ENCODE measurements around the gene PPP4R2.

PPP4R2 gene

GRCh38 chr3:73098026-73098425 is 101.4 kb downstream of the PPP4R2 start:
- H3K4me3 ChIP-seq (ENCODE audit: low read depth, low read length): no peak overlapping the region
- no peak for TF ChIP-seq CTCF (IDR thresholded peaks at IDR 0.05; ENCODE audit: low read depth, low read length)

- H3K4me3 ChIP-seq (ENCODE audit: low read depth, low read length): no peak overlapping the region
- TF ChIP-seq CTCF (IDR thresholded peaks at IDR 0.05; ENCODE audit: low read depth, low read length): no peak
Observed at GRCh38 chr3:73098873-73099272, 102.3 kb downstream of the PPP4R2 start.

GRCh38 chr3:73100741-73101559 is 104.3 kb downstream of the PPP4R2 start:
- TF ChIP-seq CTCF (IDR thresholded peaks at IDR 0.05; ENCODE audit: low read depth, low read length): peak; percentile 91
- H3K4me3 ChIP-seq (ENCODE audit: low read depth, low read length): no peak overlapping the region

GRCh38 chr3:73101881-73102280 is 105.3 kb downstream of the PPP4R2 start:
- no peak overlapping the region for H3K4me3 ChIP-seq (ENCODE audit: low read depth, low read length)
- TF ChIP-seq CTCF (IDR thresholded peaks at IDR 0.05; ENCODE audit: low read depth, low read length): no peak

GRCh38 chr3:73107215-73107614 is 110.6 kb downstream of the PPP4R2 start:
- no peak overlapping the region for H3K4me3 ChIP-seq (ENCODE audit: low read depth, low read length)
- no peak for TF ChIP-seq CTCF (IDR thresholded peaks at IDR 0.05; ENCODE audit: low read depth, low read length)

- no peak overlapping the region for H3K4me3 ChIP-seq (ENCODE audit: low read depth, low read length)
- TF ChIP-seq CTCF (IDR thresholded peaks at IDR 0.05; ENCODE audit: low read depth, low read length): no peak
Observed at GRCh38 chr3:73107676-73108187, 111.1 kb downstream of the PPP4R2 start.

GRCh38 chr3:73108750-73109149 is 112.1 kb downstream of the PPP4R2 start:
- TF ChIP-seq CTCF (IDR thresholded peaks at IDR 0.05; ENCODE audit: low read depth, low read length): no peak
- H3K4me3 ChIP-seq (ENCODE audit: low read depth, low read length): no peak overlapping the region
